ENCODE results near the gene DOHH.

The DOHH gene

GRCh38 chr19:3524078-3524842, 23.8 kb upstream of the DOHH start:
- Histone ChIP-seq H3K36me3 (ENCODE audit: insufficient read depth, low read length) (peaks cover 24% of the 10 kb centered on the region; the same call in 1 of the 2 replicates), H3K27ac (no peak overlapping the region), H3K9me3 (ENCODE audit: low read depth, low read length) (no peaks in the 10 kb centered on the region), H3K4me3 (no peak overlapping the region), H3K9ac (ENCODE audit: insufficient read length) (no peak overlapping the region)
- DNase-seq (ENCODE audit: low read depth, low spot score), result no peak
- TF ChIP-seq POLR2AphosphoS5 (IDR thresholded peaks at IDR 0.05; ENCODE audit: borderline replicate concordance, low read depth, low read length), result no peak
- TF ChIP-seq EZH2 (IDR thresholded peaks at IDR 0.05), result no peak
- no peak for TF ChIP-seq FOXP2 (optimal IDR thresholded peaks at IDR 0.05; ENCODE audit: control extremely low read depth, extremely low read length, insufficient read depth)

- H3K9me3 ChIP-seq (ENCODE audit: low read depth, low read length), result no peaks in the 10 kb centered on the region
- H3K4me3 ChIP-seq, result no peak overlapping the region
- H3K9ac ChIP-seq (ENCODE audit: insufficient read length), result no peak overlapping the region
- DNase-seq (ENCODE audit: low read depth, low spot score), result no peak
- H3K27ac ChIP-seq, result no peak overlapping the region
- TF ChIP-seq FOXP2 (optimal IDR thresholded peaks at IDR 0.05; ENCODE audit: control extremely low read depth, extremely low read length, insufficient read depth), result no peak
- no peak for TF ChIP-seq POLR2AphosphoS5 (IDR thresholded peaks at IDR 0.05; ENCODE audit: borderline replicate concordance, low read depth, low read length)
- no peak for TF ChIP-seq EZH2 (IDR thresholded peaks at IDR 0.05)
- peaks cover 24% of the 10 kb centered on the region; the same call in 1 of the 2 replicates for H3K36me3 ChIP-seq (ENCODE audit: insufficient read depth, low read length)
These were observed 23.0 kb upstream of the DOHH start for GRCh38 chr19:3523361-3524077.

GRCh38 chr19:3522421-3523360, 22.2 kb upstream of the DOHH start:
- Histone ChIP-seq H3K4me3 (no peak overlapping the region), H3K36me3 (ENCODE audit: insufficient read depth, low read length) (peaks cover 24% of the 10 kb centered on the region; the same call in 1 of the 2 replicates), H3K27ac (no peak overlapping the region), H3K9ac (ENCODE audit: insufficient read length) (no peak overlapping the region), H3K9me3 (ENCODE audit: low read depth, low read length) (no peaks in the 10 kb centered on the region)
- TF ChIP-seq FOXP2 (optimal IDR thresholded peaks at IDR 0.05; ENCODE audit: control extremely low read depth, extremely low read length, insufficient read depth), result no peak
- TF ChIP-seq EZH2 (IDR thresholded peaks at IDR 0.05), result no peak
- TF ChIP-seq POLR2AphosphoS5 (IDR thresholded peaks at IDR 0.05; ENCODE audit: borderline replicate concordance, low read depth, low read length), result no peak
- DNase-seq (ENCODE audit: low read depth, low spot score), result no peak

GRCh38 chr19:3521104-3521445, 20.6 kb upstream of the DOHH start:
- Histone ChIP-seq H3K27ac (no peak overlapping the region), H3K9me3 (ENCODE audit: low read depth, low read length) (no peaks in the 10 kb centered on the region), H3K36me3 (ENCODE audit: insufficient read depth, low read length) (peaks cover 12% of the 10 kb centered on the region; the same call in 1 of the 2 replicates), H3K4me3 (no peak overlapping the region), H3K9ac (ENCODE audit: insufficient read length) (no peak overlapping the region)
- TF ChIP-seq EZH2 (IDR thresholded peaks at IDR 0.05), result no peak
- TF ChIP-seq FOXP2 (optimal IDR thresholded peaks at IDR 0.05; ENCODE audit: control extremely low read depth, extremely low read length, insufficient read depth), result no peak
- no peak for TF ChIP-seq POLR2AphosphoS5 (IDR thresholded peaks at IDR 0.05; ENCODE audit: borderline replicate concordance, low read depth, low read length)
- DNase-seq (ENCODE audit: low read depth, low spot score), result no peak

GRCh38 chr19:3520166-3521103, 20.0 kb upstream of the DOHH start:
- Histone ChIP-seq H3K9ac (ENCODE audit: insufficient read length) (no peak overlapping the region), H3K27ac (no peak overlapping the region), H3K9me3 (ENCODE audit: low read depth, low read length) (no peaks in the 10 kb centered on the region), H3K4me3 (no peak overlapping the region), H3K36me3 (ENCODE audit: insufficient read depth, low read length) (peaks cover 8% of the 10 kb centered on the region; the same call in 1 of the 2 replicates)
- no peak for DNase-seq (ENCODE audit: low read depth, low spot score)
- no peak for TF ChIP-seq FOXP2 (optimal IDR thresholded peaks at IDR 0.05; ENCODE audit: control extremely low read depth, extremely low read length, insufficient read depth)
- TF ChIP-seq POLR2AphosphoS5 (IDR thresholded peaks at IDR 0.05; ENCODE audit: borderline replicate concordance, low read depth, low read length), result no peak
- TF ChIP-seq EZH2 (IDR thresholded peaks at IDR 0.05), result no peak

GRCh38 chr19:3519126-3519525, 18.7 kb upstream of the DOHH start:
- TF ChIP-seq EZH2 (IDR thresholded peaks at IDR 0.05) (no peak), FOXP2 (optimal IDR thresholded peaks at IDR 0.05; ENCODE audit: control extremely low read depth, extremely low read length, insufficient read depth) (no peak), POLR2AphosphoS5 (IDR thresholded peaks at IDR 0.05; ENCODE audit: borderline replicate concordance, low read depth, low read length) (no peak)
- Histone ChIP-seq H3K9ac (ENCODE audit: insufficient read length) (no peak overlapping the region), H3K4me3 (no peak overlapping the region), H3K36me3 (ENCODE audit: insufficient read depth, low read length) (peaks cover 4% of the 10 kb centered on the region; the same call in 1 of the 2 replicates), H3K27ac (no peak overlapping the region), H3K9me3 (ENCODE audit: low read depth, low read length) (no peaks in the 10 kb centered on the region)
- no peak for DNase-seq (ENCODE audit: low read depth, low spot score)

GRCh38 chr19:3518659-3519058, 18.2 kb upstream of the DOHH start:
- no peaks in the 10 kb centered on the region for H3K9me3 ChIP-seq (ENCODE audit: low read depth, low read length)
- no peak for DNase-seq (ENCODE audit: low read depth, low spot score)
- no peaks in the 10 kb centered on the region; the same call in 1 of the 2 replicates for H3K36me3 ChIP-seq (ENCODE audit: insufficient read depth, low read length)
- TF ChIP-seq EZH2 (IDR thresholded peaks at IDR 0.05), result no peak
- no peak for TF ChIP-seq POLR2AphosphoS5 (IDR thresholded peaks at IDR 0.05; ENCODE audit: borderline replicate concordance, low read depth, low read length)
- TF ChIP-seq FOXP2 (optimal IDR thresholded peaks at IDR 0.05; ENCODE audit: control extremely low read depth, extremely low read length, insufficient read depth), result no peak
- no peak overlapping the region for H3K27ac ChIP-seq
- H3K4me3 ChIP-seq, result no peak overlapping the region
- no peak overlapping the region for H3K9ac ChIP-seq (ENCODE audit: insufficient read length)
